Osteoblast (primary cell): ENCODE results near the gene RNF13. TPM values are rescaled to one million over a fixed set of nuclear protein-coding genes. Genes with fewer than 3 reads are reported as not detected.
"Not testable (repeated sequence)": the region's sequence is repeated elsewhere in the genome, so short reads cannot be mapped to it uniquely, and the experiment has no call there.

Source experiments
- DNase-seq: peaks from one replicate; pipeline ENCODE4 v3.0.0; 2011; ENCODE audit warnings: low spot score, mixed read lengths; ENCODE audit not compliant: insufficient read length; ENCODE audit errors: missing footprints
- H2AFZ ChIP-seq: 2 replicates; pipeline ENCODE4 v1.6.0; 2011; ENCODE audit warnings: mild to moderate bottlenecking, low read length
- H3K27ac ChIP-seq: 2 replicates; pipeline ENCODE4 v1.5.1; 2011; ENCODE audit warnings: mild to moderate bottlenecking, low read depth, low read length, moderate library complexity
- H3K27me3 ChIP-seq: 2 replicates; pipeline ENCODE4 v1.6.0; 2012; ENCODE audit warnings: mild to moderate bottlenecking, control low read depth, inconsistent platforms, low read length, moderate library complexity; ENCODE audit not compliant: insufficient read depth
- H3K36me3 ChIP-seq: 2 replicates; pipeline ENCODE4 v1.5.1; 2011; ENCODE audit warnings: mild to moderate bottlenecking, low read length, control low read depth, moderate library complexity; ENCODE audit not compliant: insufficient read depth
- H3K4me1 ChIP-seq: 2 replicates; pipeline ENCODE4 v1.5.1; 2011; ENCODE audit warnings: mild to moderate bottlenecking, low read length, control low read depth, moderate library complexity; ENCODE audit not compliant: insufficient read depth
- H3K4me2 ChIP-seq: 2 replicates; pipeline ENCODE4 v1.6.0; 2011; ENCODE audit warnings: mild to moderate bottlenecking, low read length; ENCODE audit not compliant: insufficient read depth
- H3K4me3 ChIP-seq: fragments of 200-600 bp; sonication (generic); 3 replicates; pipeline ENCODE4 v1.5.1; 2012; ENCODE audit warnings: mild to moderate bottlenecking, low read length, inconsistent platforms; ENCODE audit not compliant: insufficient read depth
- H3K79me2 ChIP-seq: 2 replicates; pipeline ENCODE4 v1.6.0; 2012; ENCODE audit warnings: mild to moderate bottlenecking, low read length, control low read depth, inconsistent platforms; ENCODE audit not compliant: insufficient read depth
- H3K9me3 ChIP-seq: 2 replicates; pipeline ENCODE4 v1.5.1; 2011; ENCODE audit warnings: low read depth, low read length, control low read depth
- H4K20me1 ChIP-seq: 2 replicates; pipeline ENCODE4 v1.6.0; 2012; ENCODE audit warnings: mild to moderate bottlenecking, low read length, control low read depth; ENCODE audit not compliant: insufficient read depth
- total RNA-seq: library from RNA; depleted of rRNA; stranded (reverse); fragments of >200 nt; gene quantifications from 2 replicates; pipeline ENCODE4 v1.2.3, GENCODE V29; 2012
- TF ChIP-seq, protein P1 (sequence below): IDR thresholded peaks from 2 replicates; pipeline ENCODE4 v1.5.1; 2011; ENCODE audit warnings: mild to moderate bottlenecking, low read depth, low read length, moderate library complexity; ENCODE audit errors: extremely low read depth

The RNF13 gene
- total RNA-seq, 1 donor: 86.1 TPM

- H3K79me2 ChIP-seq: peaks cover 44% of the 10 kb centered on the region
- TF ChIP-seq, protein P1, sequence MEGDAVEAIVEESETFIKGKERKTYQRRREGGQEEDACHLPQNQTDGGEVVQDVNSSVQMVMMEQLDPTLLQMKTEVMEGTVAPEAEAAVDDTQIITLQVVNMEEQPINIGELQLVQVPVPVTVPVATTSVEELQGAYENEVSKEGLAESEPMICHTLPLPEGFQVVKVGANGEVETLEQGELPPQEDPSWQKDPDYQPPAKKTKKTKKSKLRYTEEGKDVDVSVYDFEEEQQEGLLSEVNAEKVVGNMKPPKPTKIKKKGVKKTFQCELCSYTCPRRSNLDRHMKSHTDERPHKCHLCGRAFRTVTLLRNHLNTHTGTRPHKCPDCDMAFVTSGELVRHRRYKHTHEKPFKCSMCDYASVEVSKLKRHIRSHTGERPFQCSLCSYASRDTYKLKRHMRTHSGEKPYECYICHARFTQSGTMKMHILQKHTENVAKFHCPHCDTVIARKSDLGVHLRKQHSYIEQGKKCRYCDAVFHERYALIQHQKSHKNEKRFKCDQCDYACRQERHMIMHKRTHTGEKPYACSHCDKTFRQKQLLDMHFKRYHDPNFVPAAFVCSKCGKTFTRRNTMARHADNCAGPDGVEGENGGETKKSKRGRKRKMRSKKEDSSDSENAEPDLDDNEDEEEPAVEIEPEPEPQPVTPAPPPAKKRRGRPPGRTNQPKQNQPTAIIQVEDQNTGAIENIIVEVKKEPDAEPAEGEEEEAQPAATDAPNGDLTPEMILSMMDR: no peak
Measured at GRCh38 chr3:149971403-149972075, 158.5 kb downstream of the RNF13 start.

GRCh38 chr3:149975919-149976318 is 162.9 kb downstream of the RNF13 start:
- TF ChIP-seq, protein P1: no peak
- Histone ChIP-seq H4K20me1 (no peaks in the 10 kb centered on the region), H3K4me1 (peaks cover 20% of the 10 kb centered on the region), H3K4me2 (no peak overlapping the region), H3K36me3 (no peaks in the 10 kb centered on the region), H3K27ac (no peak overlapping the region), H3K4me3 (no peak overlapping the region), H3K27me3 (no peaks in the 10 kb centered on the region), H2AFZ (no peak overlapping the region), H3K79me2 (peaks cover 3% of the 10 kb centered on the region), H3K9me3 (no peaks in the 10 kb centered on the region)
- no peak for DNase-seq

More at GRCh38 chr3:149971403-149972075, 158.5 kb downstream of the RNF13 start:
- no peak for DNase-seq
- H3K4me1 ChIP-seq: peaks cover 41% of the 10 kb centered on the region
- peak overlapping the region; percentile 73 for H2AFZ ChIP-seq
- peak overlapping the region; percentile 88 for H3K4me3 ChIP-seq
- no peaks in the 10 kb centered on the region for H3K9me3 ChIP-seq
- H3K27me3 ChIP-seq: no peaks in the 10 kb centered on the region
- H3K4me2 ChIP-seq: peak overlapping the region; percentile 90
- H3K27ac ChIP-seq: peak overlapping the region; percentile 79
- peaks cover 3% of the 10 kb centered on the region for H3K36me3 ChIP-seq
- H4K20me1 ChIP-seq: peaks cover 16% of the 10 kb centered on the region

DNA sequence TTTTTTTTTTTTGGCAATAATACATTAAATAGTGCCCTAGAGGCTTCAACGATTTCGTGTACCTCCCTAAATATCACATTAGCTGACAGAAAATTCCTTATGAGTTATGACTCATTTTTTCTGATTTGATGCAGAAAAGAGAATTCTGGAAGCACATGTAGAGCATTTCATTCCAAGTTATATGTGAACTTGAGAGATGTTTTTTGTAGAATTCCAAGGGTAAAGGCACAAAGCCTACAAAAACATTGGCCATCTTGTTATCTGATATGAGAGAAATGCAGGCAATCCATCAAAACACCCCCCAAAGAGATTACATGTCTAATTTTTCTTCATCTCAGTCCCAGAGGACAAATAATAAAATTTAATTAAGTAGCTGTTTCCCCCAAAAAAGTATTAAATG is 164.4 kb downstream of the RNF13 start:
- Histone ChIP-seq H3K4me1 (peaks cover 12% of the 10 kb centered on the region), H3K79me2 (no peaks in the 10 kb centered on the region), H3K27me3 (no peaks in the 10 kb centered on the region), H3K36me3 (no peaks in the 10 kb centered on the region), H3K4me3 (no peak overlapping the region), H3K9me3 (no peaks in the 10 kb centered on the region), H3K27ac (peak overlapping the region; percentile 13), H3K4me2 (no peak overlapping the region), H2AFZ (no peak overlapping the region), H4K20me1 (no peaks in the 10 kb centered on the region)
- peak; percentile 55 for DNase-seq
- TF ChIP-seq, protein P1: no peak

- H3K4me2 ChIP-seq, H3K79me2 ChIP-seq, H3K4me3 ChIP-seq: not testable (repeated sequence)
Measured at GRCh38 chr3:149981979-149982378, 169.0 kb downstream of the RNF13 start.

DNA sequence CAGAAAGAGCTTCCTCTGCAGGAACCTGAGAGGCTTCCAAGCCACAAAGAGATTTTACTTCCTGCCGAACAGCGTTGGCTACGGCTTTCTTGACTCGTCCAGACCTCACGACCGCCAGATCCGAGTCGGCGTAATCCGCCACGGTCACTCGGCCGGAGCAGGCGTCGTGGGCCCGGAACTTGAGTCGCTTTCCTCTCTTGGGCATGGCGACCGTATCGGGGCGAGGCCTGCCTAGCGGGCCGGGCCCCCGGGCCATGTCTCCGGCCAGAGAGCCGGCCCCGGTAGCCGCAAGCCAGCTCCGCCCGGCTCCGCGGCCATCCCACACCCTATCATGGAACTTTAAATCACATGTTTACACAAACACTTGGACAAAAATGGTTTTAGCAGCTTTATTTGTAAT is 170.0 kb downstream of the RNF13 start:
- not testable (repeated sequence) for H3K4me2 ChIP-seq, H3K4me3 ChIP-seq, H3K27me3 ChIP-seq, H3K4me1 ChIP-seq, H3K9me3 ChIP-seq, DNase-seq, H3K27ac ChIP-seq, H3K36me3 ChIP-seq, H2AFZ ChIP-seq, H3K79me2 ChIP-seq, H4K20me1 ChIP-seq

More at GRCh38 chr3:149981979-149982378, 169.0 kb downstream of the RNF13 start:
- DNase-seq, H3K27me3 ChIP-seq, H3K36me3 ChIP-seq, H2AFZ ChIP-seq, H3K9me3 ChIP-seq, H3K27ac ChIP-seq, H4K20me1 ChIP-seq, H3K4me1 ChIP-seq: not testable (repeated sequence)
